ENCODE results near the gene C1QTNF5.

The C1QTNF5 gene

GRCh38 chr11:119338318-119338890 is 2.3 kb downstream of the C1QTNF5 start:
- peak; percentile 61 for DNase-seq (ENCODE audit: low spot score)

GRCh38 chr11:119337581-119338317 is 2.9 kb downstream of the C1QTNF5 start:
- no peak for DNase-seq (ENCODE audit: low spot score)

GRCh38 chr11:119336744-119337469 is 3.8 kb downstream of the C1QTNF5 start:
- no peak for DNase-seq (ENCODE audit: low spot score)

GRCh38 chr11:119335655-119336543 is 4.8 kb downstream of the C1QTNF5 start:
- no peak for DNase-seq (ENCODE audit: low spot score)

GRCh38 chr11:119335091-119335654 is 5.5 kb downstream of the C1QTNF5 start:
- no peak for DNase-seq (ENCODE audit: low spot score)

- peak; percentile 95 for DNase-seq (ENCODE audit: low spot score)
Measured at GRCh38 chr11:119334174-119334930, 6.3 kb downstream of the C1QTNF5 start, which contains the start of gene RNF26. RNF26 (plus strand) TSS chr11:119334527; CDS start chr11:119335123, 596 bp downstream.

- no peak for DNase-seq (ENCODE audit: low spot score)
Measured at GRCh38 chr11:119332111-119332765, 8.4 kb downstream of the C1QTNF5 start.

- DNase-seq (ENCODE audit: low spot score), result no peak
Measured at GRCh38 chr11:119330237-119330636, 10.4 kb downstream of the C1QTNF5 start.

- no peak for DNase-seq (ENCODE audit: low spot score)
Measured at GRCh38 chr11:119329320-119329719, 11.4 kb downstream of the C1QTNF5 start.

- DNase-seq (ENCODE audit: low spot score), result no peak
Measured at GRCh38 chr11:119324189-119324588, 16.5 kb downstream of the C1QTNF5 start.

- peak; percentile 67 for DNase-seq (ENCODE audit: low spot score)
Measured at GRCh38 chr11:119323532-119324033, 17.1 kb downstream of the C1QTNF5 start.

- DNase-seq (ENCODE audit: low spot score), result no peak
Measured at GRCh38 chr11:119322921-119323531, 17.7 kb downstream of the C1QTNF5 start.

- DNase-seq (ENCODE audit: low spot score), result no peak
Measured at GRCh38 chr11:119322360-119322739, 18.3 kb downstream of the C1QTNF5 start.

GRCh38 chr11:119320776-119321524 is 19.7 kb downstream of the C1QTNF5 start:
- peak; percentile 40 for DNase-seq (ENCODE audit: low spot score)

GRCh38 chr11:119320240-119320775 is 20.4 kb downstream of the C1QTNF5 start:
- DNase-seq (ENCODE audit: low spot score), result no peak

GRCh38 chr11:119319700-119320239 is 20.9 kb downstream of the C1QTNF5 start:
- no peak for DNase-seq (ENCODE audit: low spot score)

GRCh38 chr11:119319136-119319699 is 21.5 kb downstream of the C1QTNF5 start:
- DNase-seq (ENCODE audit: low spot score), result no peak

Measured in CD4-positive, alpha-beta T cell treated with Interleukin-6 at 100 ng/mL for 8 hours (primary cell).